Uterus (tissue), 2 donors: ENCODE data around the gene OPN5.

Source experiments
- POLR2A ChIP-seq, 2 donors: fragments of 450-650 bp; IDR thresholded peaks; one replicate each; pipeline ENCODE4 v1.6.1; 2016; ENCODE audit warnings: antibody characterized with exemption in 2 of 2, mild to moderate bottlenecking in 1 of 2, moderate library complexity in 1 of 2
- TF ChIP-seq, protein P1 (sequence below), 4 experiments: fragments of 200-600 bp in 2 of 4; fragments of 450-650 bp in 2 of 4; sonication (generic) in 2 of 4; IDR thresholded peaks; one replicate each; pipeline ENCODE4 v1.5.1; 2016 to 2019; ENCODE audit warnings: antibody characterized with exemption in 4 of 4, mild to moderate bottlenecking in 2 of 4, moderate library complexity in 1 of 4

DNA sequence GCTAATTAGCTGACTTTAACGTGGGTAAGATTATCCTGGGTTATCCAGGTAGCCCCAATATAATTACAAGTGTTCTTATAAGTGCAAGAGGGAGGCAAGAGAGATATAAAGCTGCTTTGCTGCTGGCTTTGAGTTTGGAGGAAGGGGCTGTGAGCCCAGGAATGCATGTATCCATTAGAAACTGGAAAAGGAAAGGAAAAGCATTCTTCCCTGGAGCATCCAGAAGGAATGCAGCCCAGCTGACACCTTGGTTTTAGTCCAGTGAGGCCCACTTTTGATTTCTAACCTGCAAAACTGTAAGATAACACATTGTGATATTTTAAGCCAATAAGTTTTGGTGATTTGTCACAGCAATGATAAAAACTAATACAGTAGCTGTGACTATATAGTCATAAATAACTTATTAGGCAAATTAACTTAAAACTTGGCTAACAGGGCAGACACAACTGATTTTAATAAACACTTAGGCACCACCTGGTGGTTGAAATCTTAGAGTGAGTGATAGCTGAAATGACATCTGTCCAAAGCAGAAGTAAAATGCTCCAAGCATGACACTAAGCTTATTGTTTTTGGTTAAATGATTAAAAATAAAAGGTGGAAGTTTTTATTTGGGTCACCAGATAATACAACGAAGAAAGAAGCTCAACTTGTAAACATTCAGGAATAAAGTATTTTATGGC is 47.8 kb upstream of the OPN5 start:
- TF ChIP-seq, protein P1, sequence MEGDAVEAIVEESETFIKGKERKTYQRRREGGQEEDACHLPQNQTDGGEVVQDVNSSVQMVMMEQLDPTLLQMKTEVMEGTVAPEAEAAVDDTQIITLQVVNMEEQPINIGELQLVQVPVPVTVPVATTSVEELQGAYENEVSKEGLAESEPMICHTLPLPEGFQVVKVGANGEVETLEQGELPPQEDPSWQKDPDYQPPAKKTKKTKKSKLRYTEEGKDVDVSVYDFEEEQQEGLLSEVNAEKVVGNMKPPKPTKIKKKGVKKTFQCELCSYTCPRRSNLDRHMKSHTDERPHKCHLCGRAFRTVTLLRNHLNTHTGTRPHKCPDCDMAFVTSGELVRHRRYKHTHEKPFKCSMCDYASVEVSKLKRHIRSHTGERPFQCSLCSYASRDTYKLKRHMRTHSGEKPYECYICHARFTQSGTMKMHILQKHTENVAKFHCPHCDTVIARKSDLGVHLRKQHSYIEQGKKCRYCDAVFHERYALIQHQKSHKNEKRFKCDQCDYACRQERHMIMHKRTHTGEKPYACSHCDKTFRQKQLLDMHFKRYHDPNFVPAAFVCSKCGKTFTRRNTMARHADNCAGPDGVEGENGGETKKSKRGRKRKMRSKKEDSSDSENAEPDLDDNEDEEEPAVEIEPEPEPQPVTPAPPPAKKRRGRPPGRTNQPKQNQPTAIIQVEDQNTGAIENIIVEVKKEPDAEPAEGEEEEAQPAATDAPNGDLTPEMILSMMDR (IDR thresholded peaks at IDR 0.05), result peak in 3 of 4 experiments; percentile 11 to 34 (median 26)
- no peak for TF ChIP-seq POLR2A (IDR thresholded peaks at IDR 0.05)
